NCI-H2196 treated with DMSO at 0.1 percent for 48 hours (cell line): ENCODE data around the gene ATF7IP2.
A peak's percentile ranks its signal among the peaks of the same experiment; 100 is the strongest.
"Not testable (repeated sequence)": the region's sequence is repeated elsewhere in the genome, so short reads cannot be mapped to it uniquely, and the experiment has no call there.

Source experiments
- DNase-seq: peaks from one replicate; lab custom pipeline; 2025; ENCODE audit not compliant: unreplicated experiment; lab: John Stamatoyannopoulos, UW

Gene ATF7IP2

DNA sequence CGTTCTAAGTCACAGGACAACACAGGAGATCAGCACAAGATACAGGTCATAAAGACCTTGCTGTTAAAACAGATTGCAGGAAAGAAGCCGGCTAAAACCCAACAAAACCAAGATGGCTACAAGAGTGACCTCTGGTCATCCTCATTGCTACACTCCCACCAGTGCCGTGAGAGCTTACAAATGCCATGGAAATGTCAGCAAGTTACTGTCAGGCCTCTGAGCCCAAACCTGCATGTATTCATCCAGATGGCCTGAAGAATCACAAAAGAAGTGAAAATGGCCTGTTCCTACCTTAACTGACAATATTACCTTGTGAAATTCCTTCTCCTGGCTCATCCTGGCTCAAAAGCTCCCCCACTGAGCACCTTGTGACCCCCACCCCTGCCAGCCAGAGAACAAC, 119.4 kb downstream of the ATF7IP2 start:
- not testable (repeated sequence) for DNase-seq

DNA sequence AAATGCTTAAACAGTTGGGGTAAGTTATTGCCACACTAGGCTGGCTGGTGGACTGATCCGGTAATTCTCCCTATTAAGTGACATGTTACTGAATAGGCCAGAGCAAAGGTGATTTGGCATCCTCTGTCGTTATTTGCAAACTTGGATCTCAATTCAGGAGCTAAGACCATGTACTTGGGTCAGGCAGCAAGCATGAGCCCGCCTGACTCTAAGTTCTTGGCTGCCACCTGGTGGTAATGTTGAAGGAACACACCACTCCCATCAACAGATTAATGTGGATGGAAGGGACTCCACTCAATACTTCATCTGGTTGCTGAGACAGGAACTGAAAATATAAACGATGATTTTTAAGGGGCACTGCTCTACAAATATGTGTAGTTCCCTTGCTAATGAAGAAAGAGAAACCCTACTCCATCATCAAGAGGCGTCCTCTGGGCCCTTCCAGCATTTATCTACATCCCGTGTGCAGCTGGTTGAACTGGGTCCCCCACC, 123.7 kb downstream of the ATF7IP2 start:
- DNase-seq = peak; percentile 74

DNA sequence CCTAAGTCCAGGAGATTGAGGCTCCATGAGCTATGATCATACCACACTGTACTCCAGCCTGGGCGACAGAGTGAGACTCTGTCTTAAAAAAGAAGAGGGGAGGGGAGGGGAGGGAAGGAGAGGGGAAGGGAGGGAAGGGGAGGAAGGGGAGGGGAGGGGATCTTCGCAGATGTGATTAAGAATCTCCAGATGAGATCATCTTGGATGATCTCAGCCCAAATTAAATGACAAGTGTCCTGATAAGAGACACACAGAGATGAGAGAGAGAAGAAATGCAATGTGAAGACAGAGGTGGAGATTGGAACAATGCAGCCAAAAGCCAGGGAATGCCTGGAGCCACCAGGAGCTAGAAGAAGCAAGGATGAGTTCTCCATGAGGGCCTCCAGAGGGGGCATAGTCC, 124.4 kb downstream of the ATF7IP2 start:
- DNase-seq = no peak

GRCh38 chr16:10511829-10512228, 126.0 kb downstream of the ATF7IP2 start:
- DNase-seq = no peak

DNA sequence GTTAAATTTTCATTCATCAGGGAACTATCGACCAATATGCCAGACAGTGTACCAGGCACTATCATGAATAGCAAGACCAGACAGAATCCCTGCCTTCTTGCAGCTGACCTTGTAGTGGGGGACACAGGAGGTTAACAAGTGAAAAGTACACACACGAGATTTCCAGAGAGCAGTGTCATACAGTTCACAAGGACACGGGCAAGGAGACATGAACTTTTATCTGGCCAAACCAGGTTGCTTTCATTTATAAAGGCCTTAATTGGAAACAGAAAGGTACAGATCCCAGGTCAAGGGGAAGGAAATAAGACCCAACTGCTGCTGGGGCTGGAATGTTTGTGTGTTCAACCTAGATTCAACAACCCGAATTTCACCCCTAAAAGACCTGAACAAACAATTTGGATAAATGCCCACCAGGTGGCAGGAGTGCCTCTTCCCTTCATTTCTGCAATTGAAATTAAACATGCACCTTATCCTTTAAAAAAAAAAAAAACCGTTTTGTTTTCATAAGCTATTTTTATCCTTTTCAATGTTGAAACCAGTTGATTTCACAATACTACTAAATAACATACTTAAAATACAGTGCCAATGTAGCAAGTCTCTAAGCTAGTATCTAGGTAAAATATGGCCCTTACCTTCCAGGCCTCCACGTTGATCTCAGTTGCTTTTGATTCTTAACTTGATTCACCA, 128.7 kb downstream of the ATF7IP2 start:
- peak; percentile 42 for DNase-seq

DNA sequence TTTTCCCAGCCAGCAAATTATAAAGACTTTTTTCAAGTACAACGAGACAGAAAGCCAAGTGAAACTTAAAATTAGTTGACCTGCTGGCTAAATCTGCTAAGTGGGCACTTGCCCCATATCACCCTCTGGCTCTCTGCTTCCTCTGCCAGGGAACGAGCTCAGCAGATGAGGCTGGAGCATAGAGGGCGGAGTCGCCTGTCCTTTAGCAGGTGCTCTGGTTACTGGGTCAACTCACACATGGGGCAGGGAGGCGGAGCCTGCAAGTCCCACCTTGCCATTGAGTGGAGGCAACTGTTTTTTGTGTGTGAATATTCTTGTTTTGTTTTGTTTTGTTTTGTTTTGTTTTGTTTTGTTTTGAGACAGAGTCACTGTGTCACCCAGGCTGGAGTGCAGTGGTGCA, 132.0 kb downstream of the ATF7IP2 start:
- DNase-seq = no peak

- DNase-seq = no peak
These were observed 132.7 kb downstream of the ATF7IP2 start for GRCh38 chr16:10518479-10519041.

- no peak for DNase-seq
These were observed 133.4 kb downstream of the ATF7IP2 start for GRCh38 chr16:10519297-10519696.

GRCh38 chr16:10519929-10520868, 134.3 kb downstream of the ATF7IP2 start:
- DNase-seq = no peak

DNA sequence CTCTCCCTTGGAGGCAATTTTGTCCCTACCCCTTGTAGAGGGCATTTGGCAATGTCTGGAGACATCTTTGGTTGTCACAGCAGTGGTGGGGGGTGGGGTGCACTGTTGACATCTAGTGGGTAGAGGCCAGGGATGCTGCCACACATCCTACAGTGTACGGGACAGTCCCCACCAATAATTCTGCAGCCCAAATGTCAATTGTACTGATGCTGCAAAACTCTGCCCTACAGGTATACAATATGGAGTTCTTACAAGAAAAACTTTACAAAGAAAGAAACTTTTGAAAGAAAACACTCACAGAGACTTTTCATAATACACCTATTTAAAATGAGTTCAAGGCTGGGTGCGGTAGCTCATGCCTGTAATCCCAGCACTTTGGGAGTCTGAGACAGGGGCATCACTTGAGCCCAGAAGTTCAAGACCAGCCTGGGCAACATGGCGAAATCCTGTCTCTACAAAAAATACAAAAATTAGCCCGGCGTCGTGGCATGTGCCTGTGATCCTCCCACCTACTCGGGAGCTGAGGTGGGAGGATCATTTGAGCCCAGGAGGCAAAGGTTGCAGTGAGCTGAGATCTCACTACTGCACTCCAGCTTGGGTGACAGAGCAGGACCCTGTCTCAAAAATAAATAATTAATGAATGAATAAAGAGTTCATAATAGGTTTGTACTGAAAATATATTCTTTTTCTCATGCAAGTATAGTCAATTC, 135.2 kb downstream of the ATF7IP2 start:
- DNase-seq = no peak

GRCh38 chr16:10521681-10522274, 135.9 kb downstream of the ATF7IP2 start:
- peak; percentile 18 for DNase-seq

DNA sequence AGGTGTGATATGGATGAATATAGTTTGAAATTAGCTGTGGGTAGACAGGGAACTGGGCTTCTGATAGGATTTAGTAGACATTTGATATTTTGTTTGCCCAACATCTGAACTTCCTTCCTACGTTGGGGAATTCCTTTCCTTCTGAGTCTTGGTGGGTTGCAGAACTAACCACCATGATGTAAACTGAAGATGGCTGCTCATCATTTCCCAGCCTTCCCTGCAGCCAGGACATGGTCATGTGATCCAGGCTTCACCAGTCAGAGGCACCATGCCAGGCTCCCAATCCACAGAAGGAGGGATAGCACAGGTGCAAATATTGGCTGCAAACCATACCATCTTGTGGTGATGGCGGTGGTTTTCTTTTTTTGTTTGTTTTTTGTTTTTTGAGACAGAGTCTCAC, 137.1 kb downstream of the ATF7IP2 start:
- no peak for DNase-seq

- no peak for DNase-seq
These were observed 139.5 kb downstream of the ATF7IP2 start for GRCh38 chr16:10525214-10525825.

DNA sequence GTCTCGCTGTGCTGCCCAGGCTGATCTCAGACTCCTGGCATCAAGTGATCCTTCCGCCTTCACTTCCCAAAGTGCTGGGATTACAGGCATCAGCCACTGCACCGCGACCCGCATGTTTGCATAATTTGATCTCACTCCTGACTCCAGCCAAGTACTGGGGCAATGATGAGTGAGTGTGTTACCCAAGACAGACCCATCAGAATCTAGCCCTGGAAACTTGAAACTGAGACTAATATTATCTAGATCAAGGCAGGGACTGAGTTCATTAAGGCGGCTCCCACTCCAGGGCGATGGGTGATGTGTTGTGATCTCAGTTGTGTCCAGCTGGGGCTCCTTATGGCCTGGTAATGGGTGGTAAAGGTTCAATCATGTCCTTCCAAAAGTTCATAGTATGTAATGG, 141.1 kb downstream of the ATF7IP2 start:
- no peak for DNase-seq

DNA sequence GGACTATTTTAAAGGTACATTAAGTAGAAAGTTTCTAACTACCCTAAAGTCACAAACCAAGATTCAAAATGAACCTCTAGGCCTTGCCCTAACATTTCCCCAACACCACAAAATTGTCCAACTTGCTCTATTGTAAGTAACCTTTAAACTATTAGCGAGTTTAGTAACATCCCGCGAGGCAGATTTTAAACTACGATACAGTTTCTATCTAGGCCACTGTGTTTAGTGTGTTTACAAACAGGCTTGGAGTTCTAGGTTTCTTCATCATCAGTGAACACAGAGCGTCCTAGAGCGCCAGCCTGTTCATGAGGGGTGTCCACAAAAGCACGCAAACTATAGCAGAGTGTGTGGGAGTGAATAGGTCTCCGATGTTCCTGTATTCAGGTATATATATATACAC, 142.8 kb downstream of the ATF7IP2 start:
- DNase-seq = no peak

GRCh38 chr16:10529895-10530669, 144.2 kb downstream of the ATF7IP2 start:
- no peak for DNase-seq

- DNase-seq = no peak
These were observed 144.8 kb downstream of the ATF7IP2 start for GRCh38 chr16:10530685-10531084.

DNA sequence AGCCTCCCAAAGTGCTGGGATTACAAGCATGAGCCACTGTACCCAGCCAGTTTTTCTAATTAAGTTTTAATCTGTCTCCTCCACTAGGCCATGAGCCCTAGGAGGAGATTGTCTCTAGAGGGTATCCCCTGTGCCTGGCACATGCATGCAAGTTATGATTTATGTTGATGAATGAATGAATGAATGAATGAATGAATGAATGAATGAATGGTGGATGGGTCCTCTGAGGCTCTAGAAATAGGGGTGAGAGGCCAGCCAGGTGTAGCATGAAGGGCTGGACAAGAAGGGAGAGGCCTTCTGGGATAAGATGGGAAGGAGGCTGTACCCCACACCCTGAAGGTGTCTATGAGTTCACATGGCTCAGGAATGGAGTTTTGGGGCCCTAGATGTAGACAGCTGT, 145.7 kb downstream of the ATF7IP2 start:
- no peak for DNase-seq
